ENCODE results near the gene STK38.

DNA sequence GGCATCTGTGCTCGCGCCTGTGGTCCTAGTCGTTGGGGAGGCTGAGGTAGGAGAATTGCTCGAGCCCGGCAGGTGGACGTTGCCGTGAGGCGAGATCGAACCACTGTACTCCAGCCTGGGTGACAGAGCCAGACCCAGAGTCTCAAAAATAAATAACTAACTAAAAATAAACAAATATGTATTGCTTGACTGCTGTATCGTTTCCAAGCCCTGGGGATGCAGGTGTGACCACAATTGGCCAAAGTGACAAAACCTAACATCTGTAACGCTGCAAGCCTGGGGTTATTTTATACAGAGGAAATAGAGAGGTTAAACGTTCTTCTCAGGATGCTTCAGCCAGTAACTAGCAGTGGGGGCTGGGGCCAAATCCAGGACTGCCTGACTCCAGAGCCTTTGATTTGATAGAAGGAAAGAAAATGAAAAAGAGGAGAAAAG lies 45.0 kb upstream of the STK38 start:
- no peak for TF ChIP-seq GATA3 (IDR thresholded peaks at IDR 0.05; ENCODE audit: low read depth, low read length)
- TF ChIP-seq GATA2 (IDR thresholded peaks at IDR 0.05; ENCODE audit: low read depth, low read length) = no peak
